H1 (cell line): Measurements from ENCODE around the gene STAP2. TPM values are rescaled to one million over a fixed set of nuclear protein-coding genes. Genes with fewer than 3 reads are reported as not detected.
A peak's percentile ranks its signal among the peaks of the same experiment; 100 is the strongest.

Experiments used
- CTCF ChIA-PET: fragments of 300-600 bp; sonication (Branson Sonifier 250); formaldehyde crosslinking; loops from one replicate; lab custom pipeline; 2021; ENCODE audit not compliant: partially characterized antibody; lab: Charles Lee
- POLR2A ChIA-PET: fragments of 300-600 bp; sonication (Branson Sonifier 250); formaldehyde crosslinking; loops from one replicate; lab custom pipeline; 2021; ENCODE audit warnings: inconsistent platforms; ENCODE audit not compliant: partially characterized antibody; lab: Charles Lee
- DNase-seq, 2 experiments: peaks; one replicate each; pipeline versions ENCODE4 v3.0.0 to v3.0.0-alpha.2; 2010 to 2022; ENCODE audit warnings: low spot score in 2 of 2, low read depth in 1 of 2, mixed read lengths in 1 of 2
- FAIRE-seq: peaks from 2 replicates; lab custom pipeline; 2011; peaks lifted over from hg19 to GRCh38; lab: Jason Lieb, UNC
- H2AFZ ChIP-seq: 2 replicates; pipeline ENCODE4 v1.8.1; 2012; ENCODE audit warnings: low read length, inconsistent platforms
- H2AK5ac ChIP-seq: 2 replicates; pipeline ENCODE4 v1.6.1; 2013; ENCODE audit warnings: low read depth, low read length
- H2BK120ac ChIP-seq: replicated peaks from 2 replicates; pipeline ENCODE3; 2013; ENCODE audit warnings: low read depth, low read length, inconsistent platforms
- H2BK12ac ChIP-seq: 2 replicates; pipeline ENCODE4 v1.6.1; 2013; ENCODE audit warnings: low read depth, low read length
- H2BK15ac ChIP-seq: 2 replicates; pipeline ENCODE4 v1.6.1; 2013; ENCODE audit warnings: low read length
- H2BK20ac ChIP-seq: 2 replicates; pipeline ENCODE4 v1.6.1; 2013; ENCODE audit warnings: low read length
- H2BK5ac ChIP-seq: 2 replicates; pipeline ENCODE4 v1.6.1; 2013; ENCODE audit warnings: low read depth, low read length
- H3K14ac ChIP-seq: 2 replicates; pipeline ENCODE4 v1.6.1; 2013; ENCODE audit warnings: inconsistent platforms; ENCODE audit not compliant: insufficient read length
- H3K18ac ChIP-seq: 2 replicates; pipeline ENCODE4 v1.6.1; 2013; ENCODE audit warnings: low read length; ENCODE audit errors: extremely low read depth
- H3K23ac ChIP-seq: 2 replicates; pipeline ENCODE4 v1.6.1; 2013; ENCODE audit warnings: inconsistent platforms; ENCODE audit not compliant: insufficient read length
- H3K23me2 ChIP-seq: 2 replicates; pipeline ENCODE4 v1.6.1; 2013; ENCODE audit warnings: low read depth, low read length
- H3K27ac ChIP-seq: 2 replicates; pipeline ENCODE4 v1.6.1; 2011; ENCODE audit warnings: low read depth, low read length, inconsistent platforms
- H3K27me3 ChIP-seq, 4 experiments: replicated peaks in 1 of 4; 1 replicate in 1 of 4; 2 replicates in 3 of 4; pipeline versions ENCODE4 v1.6.1 to v1.8.1; 2011 to 2013; ENCODE audit warnings: low read length in 3 of 4, mild to moderate bottlenecking in 3 of 4, inconsistent platforms in 2 of 4, mixed read lengths in 2 of 4, moderate library complexity in 1 of 4; ENCODE audit not compliant: control insufficient read depth in 3 of 4, insufficient read depth in 3 of 4; ENCODE audit errors: extremely low read depth in 1 of 4
- H3K36me3 ChIP-seq, 4 experiments: 2 replicates each; pipeline versions ENCODE4 v1.6.1 to v1.8.1; 2011 to 2013; ENCODE audit warnings: mild to moderate bottlenecking in 4 of 4, low read length in 3 of 4, moderate library complexity in 2 of 4, control low read depth in 1 of 4, inconsistent platforms in 1 of 4; ENCODE audit not compliant: insufficient read depth in 4 of 4, control insufficient read depth in 2 of 4
- H3K4ac ChIP-seq: replicated peaks from 2 replicates; pipeline ENCODE3; 2013; ENCODE audit warnings: low read length, low read depth, mixed read lengths, inconsistent platforms; ENCODE audit not compliant: insufficient read length
- H3K4me1 ChIP-seq, 4 experiments: replicated peaks in 1 of 4; 1 replicate in 1 of 4; 2 replicates in 3 of 4; pipeline versions ENCODE4 v1.6.1 to v1.8.1; 2011 to 2013; ENCODE audit warnings: low read length in 3 of 4, inconsistent platforms in 2 of 4, mixed read lengths in 1 of 4; ENCODE audit not compliant: insufficient read depth in 4 of 4, control insufficient read depth in 3 of 4
- H3K4me2 ChIP-seq, 2 experiments: 2 replicates each; pipeline versions ENCODE4 v1.6.1 to v1.8.1; 2011 to 2013; ENCODE audit warnings: low read depth in 2 of 2, low read length in 2 of 2, control low read depth in 1 of 2, inconsistent platforms in 1 of 2, mild to moderate bottlenecking in 1 of 2; ENCODE audit not compliant: insufficient read depth in 1 of 2
- H3K4me3 ChIP-seq, 4 experiments: fragments of 200-600, 300-600 bp in 1 of 4; sonication (generic), shearing (Covaris generic), sonication (Bioruptor Twin) in 1 of 4; 2 replicates each; pipeline versions ENCODE4 v1.5.1 to v1.8.1; 2011 to 2016; ENCODE audit warnings: low read length in 4 of 4, low read depth in 3 of 4, control low read depth in 2 of 4, inconsistent platforms in 2 of 4, mild to moderate bottlenecking in 2 of 4, mixed read lengths in 1 of 4, moderate library complexity in 1 of 4; ENCODE audit not compliant: insufficient read depth in 2 of 4; ENCODE audit errors: extremely low read depth in 1 of 4
- H3K56ac ChIP-seq: replicated peaks from 2 replicates; pipeline ENCODE3; 2013; ENCODE audit warnings: low read depth, mild to moderate bottlenecking, mixed read lengths, low read length, inconsistent platforms; ENCODE audit not compliant: insufficient read length
- H3K79me1 ChIP-seq: 2 replicates; pipeline ENCODE4 v1.6.1; 2013; ENCODE audit warnings: low read depth, low read length, control low read depth
- H3K79me2 ChIP-seq, 2 experiments: 2 replicates each; pipeline versions ENCODE4 v1.6.1 to v1.8.1; 2012 to 2013; ENCODE audit warnings: low read length in 2 of 2, mild to moderate bottlenecking in 2 of 2, inconsistent platforms in 1 of 2; ENCODE audit not compliant: insufficient read depth in 2 of 2, control insufficient read depth in 1 of 2
- H3K9ac ChIP-seq, 4 experiments: replicated peaks in 1 of 4; 1 replicate in 1 of 4; 2 replicates in 3 of 4; pipeline versions ENCODE4 v1.6.1 to v1.8.1; 2011 to 2013; ENCODE audit warnings: low read depth in 3 of 4, low read length in 3 of 4, control low read depth in 2 of 4, mild to moderate bottlenecking in 2 of 4, moderate library complexity in 2 of 4, inconsistent platforms in 1 of 4; ENCODE audit errors: extremely low read depth in 1 of 4
- H3K9me3 ChIP-seq, 2 experiments: 2 replicates each; pipeline versions ENCODE4 v1.6.1 to v1.8.1; 2012 to 2013; ENCODE audit warnings: mild to moderate bottlenecking in 2 of 2, moderate library complexity in 2 of 2, control low read depth in 1 of 2, inconsistent platforms in 1 of 2, low read depth in 1 of 2, low read length in 1 of 2, mixed read lengths in 1 of 2; ENCODE audit not compliant: insufficient read depth in 2 of 2
- H4K20me1 ChIP-seq, 2 experiments: replicated peaks in 1 of 2; 2 replicates each; pipeline versions ENCODE3 to v1.8.1; 2011 to 2013; ENCODE audit warnings: inconsistent platforms in 2 of 2, low read length in 2 of 2, mild to moderate bottlenecking in 1 of 2; ENCODE audit not compliant: insufficient read depth in 2 of 2, control insufficient read depth in 1 of 2
- H4K5ac ChIP-seq: 2 replicates; pipeline ENCODE4 v1.6.1; 2013; ENCODE audit warnings: low read length, low read depth, mixed read lengths, inconsistent platforms; ENCODE audit not compliant: insufficient read length
- H4K8ac ChIP-seq: 2 replicates; pipeline ENCODE4 v1.8.0; 2013; ENCODE audit warnings: mild to moderate bottlenecking, moderate library complexity, low read length, inconsistent platforms; ENCODE audit not compliant: insufficient read depth; ENCODE audit errors: extremely low read depth
- H4K91ac ChIP-seq: replicated peaks from 2 replicates; pipeline ENCODE3; 2013; ENCODE audit warnings: low read length, mixed read lengths, inconsistent platforms; ENCODE audit not compliant: insufficient read length
- EP300 ChIP-seq, 2 experiments: IDR thresholded peaks; 1 replicate in 1 of 2; 2 replicates in 1 of 2; pipeline ENCODE4 v1.6.1; 2011 to 2012; ENCODE audit warnings: low read depth in 2 of 2, low read length in 2 of 2, mild to moderate bottlenecking in 2 of 2, borderline replicate concordance in 1 of 2, inconsistent platforms in 1 of 2, moderate library complexity in 1 of 2
- GABPA ChIP-seq: IDR thresholded peaks from 2 replicates; pipeline ENCODE4 v1.6.1; 2011; ENCODE audit warnings: mild to moderate bottlenecking, low read length, moderate library complexity, borderline replicate concordance; ENCODE audit not compliant: insufficient read depth
- HDAC6 ChIP-seq: IDR thresholded peaks from one replicate; pipeline ENCODE4 v1.7.1; 2012; ENCODE audit warnings: low read depth, mild to moderate bottlenecking, inconsistent platforms, low read length, moderate library complexity
- NANOG ChIP-seq: IDR thresholded peaks from 2 replicates; pipeline ENCODE4 v1.6.1; 2011; ENCODE audit warnings: low read length, low read depth, mild to moderate bottlenecking, inconsistent platforms; ENCODE audit not compliant: insufficient read depth, poor library complexity, severe bottlenecking
- SRF ChIP-seq: IDR thresholded peaks from 2 replicates; pipeline ENCODE4 v1.6.1; 2011; ENCODE audit warnings: mild to moderate bottlenecking, low read depth, low read length, moderate library complexity
- WGBS, 2 experiments: shearing (Covaris generic) in 1 of 2; methylation state at CpG; one replicate each; pipeline versions ENCODE4 v1.1.6 to v1.1.7; 2013 to 2015; ENCODE audit warnings: low lambda C conversion rate in 2 of 2, mixed read lengths in 2 of 2, inconsistent platforms in 1 of 2, low coverage in 1 of 2, missing lambda C conversion rate in 1 of 2; ENCODE audit not compliant: insufficient replicate concordance in 2 of 2, insufficient coverage in 1 of 2, insufficient read length in 1 of 2; ENCODE audit errors: extremely low coverage in 1 of 2, missing lambda C conversion rate in 1 of 2; 5-methylcytosine and 5-hydroxymethylcytosine counted together
- polyA plus RNA-seq, 7 experiments: library from polyadenylated mRNA; depleted of rRNA in 3 of 7; stranded (reverse) in 5 of 7; unstranded in 2 of 7; fragments of >200 nt in 5 of 7; fragments of 200-250 nt in 2 of 7; gene quantifications; 1 replicate in 5 of 7; 2 replicates in 1 of 7; 4 replicates in 1 of 7; pipeline versions ENCODE4 v1.2.1 to v1.2.3, GENCODE V29; 2011 to 2013; ENCODE audit warnings: missing spikeins in 2 of 7, mixed read lengths in 2 of 7
- total RNA-seq: library from RNA; stranded (reverse); fragmentation: NEBNext Ultra II Directional; extraction: Animal tissue kit (Norgen Biotek cat#: 25700); gene quantifications from 2 replicates; pipeline ENCODE4 v1.2.1, GENCODE V29; 2021
- TF ChIP-seq, protein P1 (sequence below): IDR thresholded peaks from 2 replicates; pipeline ENCODE4 v1.6.1; 2012; ENCODE audit warnings: low read length, inconsistent platforms

STAP2 gene
- total and polyA plus RNA-seq, 2 of the 8 experiments (the other 6 are each of a cell fraction or from before 2014, with no cell fraction given): 15.3 to 37.3 TPM

DNA sequence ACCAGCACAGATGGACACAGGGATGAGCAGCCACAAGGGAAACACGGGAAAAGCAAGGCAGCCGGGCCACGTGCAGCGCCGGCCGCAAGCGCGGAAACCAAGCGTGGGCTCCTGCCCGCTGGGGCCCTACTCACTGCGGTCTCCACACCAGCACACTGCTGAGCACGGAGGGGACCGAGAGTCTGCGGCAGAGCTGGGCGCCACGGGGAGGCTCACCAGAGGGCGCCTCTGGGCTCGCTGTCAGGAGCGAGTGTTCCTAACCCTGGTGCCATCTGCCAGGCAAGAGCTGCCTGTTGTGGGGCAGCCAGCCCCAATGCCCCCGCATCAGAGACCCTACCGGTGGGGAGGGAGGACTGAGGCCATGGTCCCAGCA, 31.2 kb upstream of the STAP2 start:
- Histone ChIP-seq H4K5ac (no peak overlapping the region), H3K9ac (peak overlapping the region in 1 of 4 experiments; percentile 36; a peak in 2 of 7 replicates), H2BK20ac (0 out of 2 replicates have a peak overlapping the region, but pooled peaks have one; percentile 32), H4K91ac (peak overlapping the region; percentile 52), H4K8ac (peak overlapping the region; percentile 73), H3K27ac (0 out of 2 replicates have a peak overlapping the region, but pooled peaks have one; percentile 41), H3K23me2 (no peaks in the 10 kb centered on the region), H3K27me3 (no peaks in the 10 kb centered on the region), H3K4ac (peak overlapping the region; percentile 69), H2AFZ (no peak overlapping the region), H2BK15ac (no peak overlapping the region), H3K9me3 (no peaks in the 10 kb centered on the region), H3K14ac (no peak overlapping the region), H3K23ac (no peak overlapping the region), H3K4me3 (no peak overlapping the region), H3K4me1 (peaks cover 0 to 23% (median 18%) of the 10 kb centered on the region in 4 experiments; a peak in 6 of 7 replicates), H3K18ac (no peak overlapping the region), H3K36me3 (peaks cover 0 to 9% (median 4%) of the 10 kb centered on the region in 4 experiments; a peak in 4 of 8 replicates), H2BK12ac (0 out of 2 replicates have a peak overlapping the region, but pooled peaks have one; percentile 27), H3K79me1 (peaks cover 32% of the 10 kb centered on the region), H3K79me2 (peaks cover 0 to 17% of the 10 kb centered on the region in 2 experiments; a peak in 1 of 4 replicates), H2BK120ac (no peak overlapping the region), H4K20me1 (peaks cover 25 to 41% of the 10 kb centered on the region in 2 experiments), H2BK5ac (0 out of 2 replicates have a peak overlapping the region, but pooled peaks have one; percentile 75), H2AK5ac (no peak overlapping the region), H3K56ac (no peak overlapping the region), H3K4me2 (no peak overlapping the region)
- ChIA-PET CTCF (interaction anchor here (0.7 to 1.8 kb wide), 11 partner anchors 9 to 99 kb away, joined by 3 to 6 read pairs (median 4); no protein-coding TSS in a partner anchor), POLR2A (interaction anchor here (0.7 to 4.1 kb wide), 12 partner anchors 9 to 107 kb away, joined by 3 to 18 read pairs (median 4); partner anchors contain the start of gene MPND)
- FAIRE-seq: no peak
- WGBS, 2 experiments: 69% methylated on average over 21 of the region's 21 CpGs; no CpG with 5 or more reads in 1 of the 2 experiments
- DNase-seq: peak in 1 of 2 experiments; percentile 74
- TF ChIP-seq GABPA: peak; percentile 57
- TF ChIP-seq NANOG: no peak
- no peak for TF ChIP-seq SRF
- TF ChIP-seq EP300 (IDR thresholded peaks at IDR 0.05; ENCODE audit: borderline replicate concordance in 1 of 2, low read depth in 2 of 2, low read length in 2 of 2): no peak
- TF ChIP-seq, protein P1, sequence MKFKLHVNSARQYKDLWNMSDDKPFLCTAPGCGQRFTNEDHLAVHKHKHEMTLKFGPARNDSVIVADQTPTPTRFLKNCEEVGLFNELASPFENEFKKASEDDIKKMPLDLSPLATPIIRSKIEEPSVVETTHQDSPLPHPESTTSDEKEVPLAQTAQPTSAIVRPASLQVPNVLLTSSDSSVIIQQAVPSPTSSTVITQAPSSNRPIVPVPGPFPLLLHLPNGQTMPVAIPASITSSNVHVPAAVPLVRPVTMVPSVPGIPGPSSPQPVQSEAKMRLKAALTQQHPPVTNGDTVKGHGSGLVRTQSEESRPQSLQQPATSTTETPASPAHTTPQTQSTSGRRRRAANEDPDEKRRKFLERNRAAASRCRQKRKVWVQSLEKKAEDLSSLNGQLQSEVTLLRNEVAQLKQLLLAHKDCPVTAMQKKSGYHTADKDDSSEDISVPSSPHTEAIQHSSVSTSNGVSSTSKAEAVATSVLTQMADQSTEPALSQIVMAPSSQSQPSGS: no peak
- TF ChIP-seq HDAC6: no peak
